Activated T-cell treated with anti-CD3 and anti-CD28 coated beads, Interleukin-2, amount 50 U/mL, for 48 hours (primary cell): Measurements from ENCODE around the gene MAP3K1.
"Not testable (repeated sequence)": the region's sequence is repeated elsewhere in the genome, so short reads cannot be mapped to it uniquely, and the experiment has no call there.

Source experiments
- DNase-seq, 2 experiments: peaks; one replicate each; pipeline ENCODE4 v3.0.0-alpha.2; 2020

Gene MAP3K1

DNA sequence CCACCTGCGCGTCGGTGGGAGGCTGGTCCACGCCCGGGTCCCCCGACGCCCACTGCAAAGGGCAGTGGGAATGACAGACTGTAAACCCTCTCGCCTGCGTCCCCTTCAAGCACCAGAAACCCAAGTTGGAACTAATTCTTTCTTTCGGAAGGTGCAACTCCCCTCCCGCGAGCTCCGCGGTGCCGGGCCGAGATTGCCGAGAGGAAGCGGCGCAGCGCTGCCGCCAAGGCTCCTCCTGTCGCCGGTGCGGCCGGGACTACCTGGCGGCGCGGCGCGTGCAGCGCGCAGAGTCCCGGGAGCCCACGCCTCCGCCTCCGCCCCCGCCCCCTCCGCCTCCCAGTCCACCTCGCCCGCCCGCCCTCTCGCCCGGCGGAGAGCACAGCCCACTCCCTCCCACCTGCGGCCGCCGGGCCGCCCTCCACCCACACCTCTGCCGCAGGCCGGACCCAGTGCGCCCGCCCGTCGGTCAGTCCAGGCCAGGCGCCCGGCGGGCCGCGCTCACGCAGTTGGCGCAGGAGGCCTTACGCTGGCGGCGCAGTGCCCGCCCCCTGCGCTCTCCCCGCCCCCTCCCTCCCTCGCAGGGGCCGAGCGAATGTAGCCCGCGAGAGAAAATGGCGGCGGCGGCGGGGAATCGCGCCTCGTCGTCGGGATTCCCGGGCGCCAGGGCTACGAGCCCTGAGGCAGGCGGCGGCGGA is at the start of gene MAP3K1:
MAP3K1 (plus strand) TSS at position 587 of the 695 bp plus-strand sequence; CDS start at position 612, 25 bp downstream.
- DNase-seq: peak; percentile 86 to 87

DNA sequence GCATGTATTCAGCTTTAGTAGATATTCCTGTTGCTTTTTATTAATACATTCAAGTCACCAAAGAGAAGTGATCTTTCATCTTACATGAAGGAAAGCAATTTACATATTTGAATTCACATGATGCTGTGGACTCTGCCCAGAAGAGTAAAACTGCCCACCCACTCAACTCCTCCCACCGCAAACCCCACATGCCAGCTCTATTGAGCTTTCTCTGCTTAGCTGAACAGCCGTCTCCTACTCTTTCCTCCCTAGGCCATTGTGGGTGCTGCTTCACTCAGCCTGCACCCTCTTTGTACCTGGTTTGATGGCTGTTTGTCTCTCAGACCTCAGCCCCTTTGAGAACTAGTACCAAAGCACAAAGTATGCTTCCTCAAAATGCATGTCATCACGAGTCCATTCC is 48.4 kb upstream of the MAP3K1 start:
- no peak for DNase-seq

DNA sequence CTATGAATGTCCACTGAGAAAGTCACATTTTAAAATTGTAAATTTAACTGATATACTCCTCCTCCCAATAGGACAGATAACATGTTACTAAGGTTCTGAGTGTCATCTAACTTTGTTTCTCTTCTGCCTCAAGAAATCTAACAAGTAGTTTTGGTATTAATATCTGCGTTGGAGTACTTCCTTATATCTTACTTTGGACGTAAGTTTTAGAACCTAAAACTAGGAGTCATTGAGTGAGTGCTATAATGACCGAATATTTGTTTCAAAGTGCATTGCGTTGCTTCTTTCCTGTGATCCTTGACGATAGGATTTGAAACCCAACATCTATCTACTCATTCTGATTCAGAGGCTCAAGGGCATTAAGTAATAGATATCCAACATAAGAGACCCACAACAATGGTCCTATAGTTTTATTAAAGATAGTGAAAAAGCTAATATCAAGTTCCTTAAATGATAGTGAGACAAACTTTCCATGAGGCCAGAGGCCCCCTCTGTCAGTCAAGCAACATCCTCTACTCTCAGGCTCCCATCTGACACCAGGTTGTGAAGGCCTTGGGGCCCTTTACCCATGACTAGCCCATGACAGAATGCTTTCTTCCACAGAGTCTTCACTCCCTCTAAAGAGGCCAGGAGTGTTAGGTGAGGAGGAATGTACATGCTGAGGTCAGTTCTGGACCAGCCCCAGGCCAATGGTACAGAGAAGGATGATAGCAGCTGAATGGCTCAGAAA is 45.3 kb upstream of the MAP3K1 start:
- DNase-seq: no peak

DNA sequence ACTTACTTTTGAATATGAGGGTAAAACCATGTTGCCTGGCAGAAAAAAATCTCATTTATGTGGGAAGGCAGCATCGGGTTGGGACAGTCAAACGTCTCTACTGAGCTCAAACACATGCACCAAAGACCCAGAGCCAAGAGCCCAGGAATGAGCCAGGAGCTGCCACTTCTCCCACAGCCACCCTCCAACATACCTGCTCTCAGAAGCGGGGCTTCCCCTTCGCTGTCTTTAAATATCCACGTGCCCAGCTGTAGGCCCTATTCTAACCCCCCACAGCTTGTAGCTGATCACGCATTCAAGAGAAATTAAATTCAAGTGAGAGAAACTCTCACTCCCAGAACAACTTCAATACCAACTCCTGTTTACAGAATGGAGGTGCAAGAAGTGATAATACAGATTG is 42.6 kb upstream of the MAP3K1 start:
- DNase-seq: no peak

DNA sequence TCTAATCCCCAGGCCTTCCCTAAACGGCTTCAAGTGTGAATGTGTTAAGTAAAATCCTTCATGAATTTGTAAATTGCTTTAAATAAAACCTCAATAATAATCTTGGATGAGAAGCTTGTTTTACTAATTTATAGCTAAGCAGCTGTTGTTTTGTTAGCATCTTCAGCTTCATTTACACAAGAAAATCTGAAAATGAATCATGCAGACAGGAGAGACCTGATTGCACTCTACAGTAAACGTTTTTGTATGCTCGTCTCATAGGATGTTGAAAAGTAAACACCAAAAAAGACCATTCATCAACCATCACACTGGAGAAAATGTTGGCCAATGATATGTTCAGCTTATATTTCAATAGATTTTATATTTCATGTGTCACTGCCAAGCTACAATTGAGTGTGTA is 40.4 kb upstream of the MAP3K1 start:
- no peak for DNase-seq

DNA sequence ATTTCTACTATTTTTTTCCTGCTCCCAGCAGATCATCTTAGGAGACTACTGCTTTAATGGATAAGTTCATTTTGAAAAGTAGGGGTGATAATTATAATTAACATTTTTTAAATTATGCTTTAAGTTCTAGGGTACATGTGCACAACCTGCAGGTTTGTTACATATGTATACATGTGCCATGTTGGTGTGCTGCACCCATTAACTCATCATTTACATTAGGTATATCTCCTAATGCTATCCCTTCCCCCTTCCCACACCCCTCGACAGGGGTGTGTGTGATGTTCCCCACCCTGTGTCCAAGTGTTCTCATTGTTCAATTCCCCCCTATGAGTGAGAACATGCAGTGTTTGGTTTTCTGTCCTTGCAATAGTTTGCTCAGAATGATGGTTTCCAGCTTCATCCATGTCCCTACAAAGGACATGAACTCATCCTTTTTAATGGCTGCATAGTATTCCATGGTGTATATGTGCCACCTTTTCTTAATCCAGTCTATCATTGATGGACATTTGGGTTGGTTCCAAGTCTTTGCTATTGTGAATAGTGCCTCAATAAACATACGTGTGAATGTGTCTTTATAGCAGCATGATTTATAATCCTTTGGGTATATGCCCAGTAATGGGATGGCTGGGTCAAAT is 39.0 kb upstream of the MAP3K1 start:
- DNase-seq: not testable (repeated sequence)

DNA sequence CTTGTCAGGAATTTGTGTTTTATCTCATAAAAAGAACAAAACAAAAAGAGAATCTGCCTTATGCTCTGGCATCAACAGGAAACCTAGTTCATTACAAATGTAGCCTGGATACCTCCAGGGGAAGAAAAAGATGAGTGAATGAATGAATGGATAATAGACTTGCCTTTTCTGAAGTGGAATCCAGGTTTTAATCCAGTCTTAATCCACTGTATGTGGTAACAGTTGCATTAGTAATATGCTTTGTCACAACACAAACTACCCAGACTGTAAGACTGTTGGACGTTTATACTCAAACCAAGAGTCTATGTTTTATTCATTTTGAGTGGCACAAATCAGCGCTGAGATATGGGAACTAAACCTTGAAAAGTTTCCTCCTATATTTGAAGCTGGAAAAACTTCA is 32.1 kb upstream of the MAP3K1 start:
- DNase-seq: no peak

DNA sequence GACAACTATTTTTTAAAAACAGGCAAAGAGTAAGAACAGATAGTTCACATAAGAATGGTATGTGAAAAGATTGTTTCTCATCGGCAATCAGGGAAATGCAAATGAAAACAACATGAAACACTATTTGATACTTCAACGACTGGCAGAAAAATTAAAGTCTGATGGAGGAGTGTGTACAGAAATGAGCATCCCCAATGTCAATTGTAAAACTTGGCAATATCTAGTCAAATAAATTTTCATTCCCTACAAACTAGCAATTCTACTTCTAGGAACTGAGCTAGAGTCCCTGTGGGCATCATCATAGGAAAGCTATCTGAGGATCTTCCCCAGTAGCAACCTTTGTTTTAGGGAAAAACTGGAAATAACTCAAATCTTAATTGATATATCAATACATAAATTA is 29.0 kb upstream of the MAP3K1 start:
- no peak for DNase-seq

DNA sequence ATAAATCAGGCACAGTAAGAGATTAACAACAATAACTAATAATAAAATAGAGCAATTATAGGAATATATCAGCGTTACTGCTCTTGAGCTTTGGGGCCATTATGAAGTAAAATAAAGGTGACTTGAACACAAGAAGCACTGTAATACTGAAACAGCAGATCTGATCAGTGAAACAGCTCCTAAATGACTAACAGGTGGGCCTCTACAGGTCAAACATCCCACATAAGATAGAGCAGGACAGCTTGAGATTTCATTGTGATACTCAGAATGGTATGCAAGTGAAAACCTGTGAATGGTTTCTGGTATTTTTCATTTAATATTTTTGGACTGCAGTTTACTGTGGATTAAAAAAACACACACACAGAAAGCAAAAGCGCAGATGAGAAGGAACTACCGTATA is 24.0 kb upstream of the MAP3K1 start:
- no peak for DNase-seq

DNA sequence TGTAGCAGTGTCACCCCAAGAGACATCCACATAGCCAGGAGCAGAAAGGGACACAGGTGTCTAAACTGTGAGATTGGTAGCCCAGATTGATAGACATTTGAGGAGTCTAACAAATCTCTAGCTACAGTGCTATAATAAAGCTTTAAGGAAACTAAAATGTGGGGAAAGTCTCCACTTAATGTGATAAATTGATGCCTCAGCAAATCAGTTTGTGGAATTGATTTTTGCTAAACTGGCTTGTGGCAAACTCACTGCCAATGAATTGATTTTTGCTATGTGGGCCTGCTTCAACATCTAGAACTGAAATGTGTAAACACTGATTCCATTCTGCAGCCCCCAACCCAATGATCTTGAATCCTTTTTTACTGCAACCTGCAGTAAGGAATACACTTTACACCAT is 16.8 kb upstream of the MAP3K1 start:
- no peak for DNase-seq

DNA sequence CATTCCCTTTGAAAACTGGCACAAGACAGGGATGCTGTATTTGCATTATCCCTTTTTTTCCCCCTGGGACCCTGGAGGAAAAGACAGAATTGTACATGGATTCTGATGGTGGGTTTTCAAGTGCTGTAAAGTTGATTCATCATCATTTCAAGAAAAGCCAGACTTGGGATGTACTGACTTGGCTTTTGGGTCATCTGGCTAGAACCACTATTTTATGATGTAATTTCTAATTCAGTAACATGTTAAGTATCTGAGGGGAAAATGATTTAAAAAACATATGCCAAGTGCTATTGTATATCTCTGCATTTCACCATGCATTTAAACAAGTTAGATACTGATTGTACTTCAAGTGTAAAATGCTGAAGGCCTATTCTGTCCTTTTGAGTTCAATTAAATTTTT is 15.2 kb upstream of the MAP3K1 start:
- no peak for DNase-seq

DNA sequence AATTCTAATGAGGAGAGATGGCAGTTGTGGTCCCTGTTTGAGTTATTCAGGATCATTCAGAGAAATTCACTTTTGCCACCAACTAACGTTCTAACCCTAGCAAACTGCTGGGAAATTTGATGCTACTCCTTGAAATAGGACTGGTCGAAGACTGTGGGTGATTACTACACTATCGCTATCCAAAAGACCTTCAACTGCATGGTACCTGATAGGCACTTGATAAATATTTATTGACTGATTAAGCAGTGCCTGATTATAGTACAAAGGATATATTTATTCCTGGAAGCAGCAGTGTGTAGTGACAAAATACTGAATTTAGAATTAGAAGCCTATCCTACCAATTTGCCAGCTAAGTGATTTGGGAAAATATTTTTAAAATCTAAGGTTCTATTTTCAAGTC is 14.1 kb upstream of the MAP3K1 start:
- no peak for DNase-seq

DNA sequence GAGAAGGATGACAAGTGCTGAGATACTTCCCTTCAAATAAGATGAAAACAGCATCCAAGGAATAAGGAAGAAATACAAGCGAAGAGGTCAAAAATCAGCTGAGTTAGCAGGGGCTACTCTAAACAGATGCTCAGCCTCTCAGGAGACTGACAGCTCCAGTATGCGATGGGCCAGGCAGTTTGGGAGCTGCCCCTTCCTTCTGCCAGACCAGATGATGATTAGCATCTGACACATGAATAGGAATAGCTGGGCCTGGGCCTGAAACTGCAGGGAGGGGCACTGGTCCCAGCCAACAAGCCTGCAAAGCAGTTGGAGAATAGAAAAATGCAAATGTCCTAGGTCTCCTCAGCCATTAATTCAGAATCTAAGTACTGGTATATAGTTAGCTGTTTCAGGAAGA is 13.1 kb upstream of the MAP3K1 start:
- no peak for DNase-seq

DNA sequence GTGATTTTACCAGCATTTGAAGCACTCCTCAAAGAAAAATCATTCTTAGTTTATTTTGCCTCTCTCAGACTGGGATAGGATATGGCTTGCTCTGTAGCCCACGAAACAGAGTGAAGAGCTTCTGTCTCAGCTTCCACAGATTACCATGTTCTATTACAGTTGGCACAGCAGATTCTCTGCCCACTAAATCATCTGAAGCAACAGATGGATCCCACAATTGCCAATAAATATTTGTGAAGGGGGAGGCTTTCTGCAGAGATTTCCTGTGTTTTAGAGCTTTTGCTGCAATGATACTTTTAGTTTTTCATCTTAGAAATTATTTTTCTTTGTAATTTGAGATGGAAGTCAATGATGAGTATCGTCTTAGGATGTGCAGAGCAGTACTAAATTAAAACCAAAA is 12.3 kb upstream of the MAP3K1 start:
- DNase-seq: no peak

DNA sequence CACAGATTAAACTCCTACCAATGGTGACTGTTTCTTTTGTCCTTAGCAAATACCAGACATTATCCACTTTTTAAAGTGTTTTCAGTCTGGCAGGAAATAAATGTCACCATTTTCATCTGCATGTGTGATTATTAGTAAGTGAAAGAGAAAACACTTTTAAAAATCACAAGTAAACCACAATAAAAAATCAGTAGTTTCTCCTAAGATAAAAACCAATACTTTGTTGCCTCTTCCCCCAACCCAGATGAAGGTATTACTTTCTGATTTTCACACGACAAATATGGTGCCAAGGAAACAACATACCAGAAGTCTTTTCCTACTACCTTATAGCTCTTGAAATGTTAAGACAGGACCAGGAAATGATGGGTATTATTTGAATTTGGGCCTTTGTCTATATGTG is 11.5 kb upstream of the MAP3K1 start:
- no peak for DNase-seq

DNA sequence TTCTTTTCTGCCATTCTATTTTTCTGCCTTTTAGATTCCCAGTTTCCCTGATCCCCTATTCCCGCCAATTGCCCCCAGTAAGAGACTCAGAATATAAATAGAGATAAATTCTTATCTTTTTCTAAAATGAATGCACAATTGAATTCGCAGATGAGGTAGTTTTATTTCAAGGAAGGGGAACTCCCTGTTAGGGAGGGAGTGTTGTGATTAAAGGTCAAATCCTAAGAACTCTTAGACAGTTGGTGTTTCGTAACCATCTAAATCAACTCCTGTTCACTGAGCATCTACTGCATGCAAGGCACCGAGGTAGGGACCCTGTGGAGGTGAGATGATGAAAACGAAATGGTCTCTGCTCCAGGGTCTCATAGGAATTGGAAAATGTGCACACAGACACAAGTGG is 7.7 kb upstream of the MAP3K1 start:
- no peak for DNase-seq

DNA sequence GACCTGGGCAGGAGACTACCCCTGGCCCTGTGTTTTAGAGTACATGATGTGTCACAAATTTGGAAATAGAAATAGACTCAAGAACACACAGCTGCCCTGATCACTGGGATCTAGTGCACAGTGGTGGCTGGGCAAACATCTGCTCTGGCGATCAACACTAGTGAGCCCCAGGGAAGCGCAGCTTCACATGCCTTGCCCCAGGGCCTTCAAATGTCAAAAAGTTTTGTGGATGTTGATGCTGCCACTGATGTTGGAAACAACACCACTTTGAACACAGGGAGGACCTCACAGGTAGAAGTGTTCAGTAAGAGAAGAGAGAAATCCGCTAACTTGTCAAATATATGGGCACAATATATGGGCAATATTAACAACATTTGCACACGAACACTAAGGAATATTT is 7.1 kb upstream of the MAP3K1 start:
- DNase-seq: no peak

DNA sequence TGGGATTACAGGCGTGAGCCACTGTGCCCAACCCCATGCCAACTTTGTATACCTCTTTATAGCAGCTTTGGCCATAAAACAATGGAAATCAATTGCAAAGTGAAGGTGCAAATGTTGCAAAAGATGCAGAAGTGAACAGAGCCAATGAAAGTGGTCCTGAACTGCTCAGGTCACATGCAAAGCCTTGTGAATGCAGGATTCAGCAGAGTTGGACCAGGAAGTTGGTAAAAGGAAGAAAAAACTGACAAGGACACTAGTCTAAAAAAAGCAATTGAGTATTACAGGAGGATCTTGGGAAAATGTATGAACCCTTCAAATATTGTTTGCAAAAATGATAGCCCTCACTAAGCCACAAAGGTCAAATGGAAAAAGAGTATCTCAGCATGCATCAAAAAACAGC is 4.5 kb upstream of the MAP3K1 start:
- DNase-seq: no peak

DNA sequence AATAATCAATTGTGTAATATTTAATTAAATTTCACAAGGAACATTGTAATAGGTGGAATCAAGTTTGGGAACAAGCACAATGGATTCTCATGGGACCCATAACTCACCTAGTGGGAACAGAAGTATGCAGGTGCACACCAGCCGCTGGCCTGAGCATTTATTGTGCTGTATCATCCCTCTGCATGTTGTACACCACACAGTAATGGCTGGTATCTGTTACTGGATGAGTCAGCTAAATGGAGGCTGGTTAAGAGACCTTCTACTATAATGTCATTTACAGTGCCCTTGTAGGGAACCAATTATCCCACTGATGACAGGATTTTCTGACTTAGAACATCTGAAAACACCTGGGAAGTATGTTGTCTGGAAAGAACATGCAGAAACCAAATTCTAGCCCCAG is 3.2 kb upstream of the MAP3K1 start:
- no peak for DNase-seq

DNA sequence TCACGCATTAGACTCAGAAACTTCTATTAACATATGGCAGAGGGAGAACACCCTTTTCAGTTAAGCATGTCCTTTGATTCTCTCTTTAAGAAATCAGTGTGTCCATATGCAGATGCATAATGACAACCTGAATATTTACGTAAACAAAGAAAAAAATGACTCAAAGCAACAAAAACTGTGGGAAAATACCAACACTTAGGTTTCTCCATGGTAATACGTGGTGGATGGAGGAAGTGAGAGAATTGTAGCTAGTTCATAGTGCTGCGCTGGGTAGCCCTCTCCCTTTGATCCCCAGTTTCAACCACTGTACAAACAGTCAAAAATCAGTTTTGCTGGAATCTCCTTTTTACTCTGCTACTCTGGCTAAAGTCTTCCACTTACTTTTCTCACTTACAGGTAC is 2.0 kb upstream of the MAP3K1 start:
- DNase-seq: no peak

DNA sequence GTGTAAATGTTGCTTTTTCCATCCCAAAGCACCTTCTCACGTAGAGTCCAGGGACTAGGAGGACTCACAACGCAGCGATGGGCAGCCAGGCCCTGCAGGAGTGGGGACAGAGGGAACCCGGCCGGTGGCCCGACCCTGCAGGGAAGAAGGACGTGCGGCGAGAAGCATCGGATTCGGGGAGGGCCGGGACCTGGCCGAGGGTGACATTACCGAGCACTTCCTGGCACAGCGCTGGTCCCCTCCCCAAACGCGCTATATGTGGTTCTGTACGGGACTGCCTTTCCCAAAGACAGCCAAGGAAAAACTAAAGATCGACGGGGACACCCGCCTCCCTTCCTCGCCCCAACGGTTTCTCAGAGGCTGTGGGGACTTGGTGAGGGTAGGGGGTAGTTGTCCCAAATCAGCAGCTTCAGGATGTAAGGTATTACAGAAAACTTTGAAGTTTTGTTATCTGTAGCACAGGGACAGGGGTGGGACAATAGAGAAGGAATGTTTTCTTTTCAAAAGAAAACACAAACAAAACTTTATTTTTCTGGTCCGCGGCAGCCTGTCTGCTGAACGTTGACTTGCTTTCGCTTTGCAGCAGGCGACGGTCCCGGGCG is 887 bp upstream of the MAP3K1 start:
- peak; percentile 68 to 69 for DNase-seq

DNA sequence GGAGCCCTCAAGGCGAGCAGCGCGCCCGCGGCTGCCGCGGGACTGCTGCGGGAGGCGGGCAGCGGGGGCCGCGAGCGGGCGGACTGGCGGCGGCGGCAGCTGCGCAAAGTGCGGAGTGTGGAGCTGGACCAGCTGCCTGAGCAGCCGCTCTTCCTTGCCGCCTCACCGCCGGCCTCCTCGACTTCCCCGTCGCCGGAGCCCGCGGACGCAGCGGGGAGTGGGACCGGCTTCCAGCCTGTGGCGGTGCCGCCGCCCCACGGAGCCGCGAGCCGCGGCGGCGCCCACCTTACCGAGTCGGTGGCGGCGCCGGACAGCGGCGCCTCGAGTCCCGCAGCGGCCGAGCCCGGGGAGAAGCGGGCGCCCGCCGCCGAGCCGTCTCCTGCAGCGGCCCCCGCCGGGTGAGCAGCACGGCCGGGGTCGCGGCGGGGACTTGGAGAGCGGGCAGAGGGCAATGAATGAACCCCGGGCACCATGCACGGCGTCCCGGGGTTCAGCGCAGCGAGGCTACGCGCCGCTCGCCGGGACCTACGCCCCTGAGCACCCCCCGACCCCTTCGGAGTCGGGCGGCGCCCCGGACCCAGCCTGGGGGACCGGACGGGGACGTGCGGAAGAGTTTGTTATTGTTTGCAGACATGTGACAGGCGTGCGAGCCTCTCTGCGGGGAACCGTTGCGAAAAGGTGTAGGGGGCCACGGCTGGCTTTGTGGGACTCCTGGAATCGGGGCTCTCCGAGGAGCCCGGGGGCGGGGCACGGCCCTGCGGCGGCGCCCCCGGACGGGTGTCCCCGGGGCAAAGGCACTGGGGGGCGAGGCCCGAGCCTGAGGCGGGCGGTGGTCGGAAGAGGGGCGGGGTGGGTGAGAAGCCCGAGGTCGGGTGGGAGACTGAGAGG is 553 bp downstream of the MAP3K1 start:
- peak; percentile 71 to 77 for DNase-seq

DNA sequence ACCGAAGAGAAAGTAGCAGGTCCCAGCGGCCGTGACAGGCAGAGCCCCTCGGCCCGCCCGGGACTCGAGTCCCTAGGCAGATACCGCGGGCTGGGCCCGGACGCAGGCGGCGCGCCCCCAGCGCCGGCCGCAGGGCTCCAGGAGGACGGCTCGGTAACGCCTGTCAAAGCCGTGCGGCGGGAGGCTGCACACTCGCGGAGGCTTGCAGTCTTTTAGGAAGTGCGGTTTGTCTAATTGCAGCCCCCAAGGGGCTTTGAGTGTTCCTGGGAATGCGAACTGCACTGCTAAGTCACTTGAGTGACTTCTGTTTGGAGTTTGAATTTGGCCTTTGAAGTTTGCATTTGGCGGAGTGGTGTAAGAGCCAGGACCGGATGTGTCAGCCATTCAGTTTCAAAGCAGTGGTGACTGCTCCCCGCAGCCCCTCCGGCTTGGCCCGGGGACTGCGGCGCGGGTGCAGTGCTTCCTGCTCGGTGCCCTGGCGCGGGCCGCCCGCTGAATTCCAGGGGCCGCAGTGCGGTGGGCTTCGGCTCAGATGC is 1.3 kb downstream of the MAP3K1 start:
- peak; percentile 79 to 81 for DNase-seq
